Renal cortex interstitium (tissue), 11 donors: ENCODE measurements around the gene PRPF38B. TPM values are rescaled to one million over a fixed set of nuclear protein-coding genes. Genes with fewer than 3 reads are reported as not detected.
A peak's percentile ranks its signal among the peaks of the same experiment; 100 is the strongest.

ENCODE experiments used
- DNase-seq, 11 donors: peaks; one replicate each; pipeline ENCODE4 v3.0.0-alpha.2; 2013; ENCODE audit warnings: low read depth in 9 of 11, low spot score in 4 of 11; ENCODE audit errors: extremely low read depth in 1 of 11
- polyA plus RNA-seq, 3 donors: library from polyadenylated mRNA; unstranded; fragments of 120-200 nt; gene quantifications; one replicate each; pipeline ENCODE4 v1.2.1, GENCODE V29; 2013; ENCODE audit not compliant: insufficient read length in 3 of 3

PRPF38B gene
- polyA plus RNA-seq, 3 donors, result 65.8 to 90.6 (median 77.8) TPM

- DNase-seq, result no peak
These were observed 53.9 kb downstream of the PRPF38B start for GRCh38 chr1:108745980-108746381.

GRCh38 chr1:108746382-108747170 lies 54.5 kb downstream of the PRPF38B start, which contains the start of gene STXBP3:
STXBP3 (plus strand) TSS chr1:108746674; CDS start chr1:108746738, 64 bp downstream.
- DNase-seq, result peak; percentile 95 to 98 (median 97)

GRCh38 chr1:108747171-108747850 lies 55.2 kb downstream of the PRPF38B start:
- peak in 10 of 11 donors; percentile 58 to 84 (median 74) for DNase-seq

GRCh38 chr1:108747898-108748297 lies 55.8 kb downstream of the PRPF38B start:
- no peak for DNase-seq

- DNase-seq, result no peak
These were observed 57.0 kb downstream of the PRPF38B start for GRCh38 chr1:108749081-108749480.

GRCh38 chr1:108750476-108751181 lies 58.5 kb downstream of the PRPF38B start:
- DNase-seq, result peak in 6 of 11 donors; percentile 25 to 70 (median 53)

Other genes starting within 250 kb of the PRPF38B start
- under 1 TPM in 1 of 3 donors, not detected in 2; 0.06 TPM for gene NBPF6, start 242.0 kb upstream of the PRPF38B start, polyA plus RNA-seq
- gene EEIG2, start 132.2 kb upstream of the PRPF38B start, polyA plus RNA-seq, result 10 to 100 TPM; 15.7 to 18.3 (median 17.8) TPM
- gene HENMT1, start 31.2 kb upstream of the PRPF38B start, polyA plus RNA-seq, result 10 to 100 TPM; 11.1 to 13.0 (median 11.6) TPM
- under 1 TPM in 1 of 3 donors, not detected in 2; 0.08 TPM for gene FNDC7, start 20.6 kb downstream of the PRPF38B start, polyA plus RNA-seq
- gene STXBP3, start 54.4 kb downstream of the PRPF38B start, polyA plus RNA-seq, result 10 to 100 TPM; 56.6 to 78.5 (median 67.5) TPM
- under 1 TPM in 1 of 3 donors, not detected in 2; 0.23 TPM for gene AKNAD1, start 164.8 kb downstream of the PRPF38B start, polyA plus RNA-seq
- 10 to 100 TPM; 18.7 to 20.0 (median 19.2) TPM for gene GPSM2, start 184.7 kb downstream of the PRPF38B start, polyA plus RNA-seq